A549 (cell line): ENCODE results near the gene TRABD.

ENCODE experiments used
- BHLHE40 ChIP-seq: IDR thresholded peaks from 2 replicates; pipeline ENCODE4 v1.6.1; 2012; ENCODE audit warnings: low read depth, low read length, inconsistent platforms
- CEBPB ChIP-seq, 2 experiments: fragments of >200 bp in 1 of 2; sonication (Bioruptor Twin) in 1 of 2; formaldehyde crosslinking in 1 of 2; IDR thresholded peaks; 2 replicates each; pipeline ENCODE4 v1.6.1; 2012 to 2016
- CHD2 ChIP-seq: fragments of 150-350 bp; IDR thresholded peaks from 2 replicates; pipeline ENCODE4 v1.6.1; 2014; ENCODE audit warnings: low read length; ENCODE audit not compliant: partially characterized antibody
- EP300 ChIP-seq, 2 experiments: fragments of >200 bp; sonication (Bioruptor Twin); formaldehyde crosslinking; IDR thresholded peaks; 2 replicates in 1 of 2; 3 replicates in 1 of 2; pipeline ENCODE4 v1.6.1; 2016 to 2017
- FOSL2 ChIP-seq, 2 experiments: fragments of 450-650 bp in 1 of 2; fragments of >200 bp in 1 of 2; sonication (Bioruptor Twin) in 1 of 2; formaldehyde crosslinking; IDR thresholded peaks; 2 replicates each; pipeline versions ENCODE4 v1.5.0 to v1.6.1; 2016 to 2020; ENCODE audit warnings: mild to moderate bottlenecking in 1 of 2, moderate library complexity in 1 of 2
- HDAC2 ChIP-seq: fragments of 200-600 bp; sonication (generic); IDR thresholded peaks from 2 replicates; pipeline ENCODE4 v1.6.1; 2016
- HEYL ChIP-seq: fragments of 250-450 bp; sonication (Bioruptor Pico); IDR thresholded peaks from 2 replicates; pipeline ENCODE4 v1.8.0; 2021; ENCODE audit warnings: mild to moderate bottlenecking, moderate library complexity
- KDM1A ChIP-seq: fragments of 200-600 bp; sonication (generic); IDR thresholded peaks from 2 replicates; pipeline ENCODE4 v1.6.1; 2016; ENCODE audit warnings: low read depth, mild to moderate bottlenecking
- POLR2A ChIP-seq: IDR thresholded peaks from 2 replicates; pipeline ENCODE4 v1.6.1; 2012; ENCODE audit warnings: mild to moderate bottlenecking, low read length
- POLR2AphosphoS2 ChIP-seq: conservative IDR thresholded peaks from 2 replicates; pipeline ENCODE4 v1.6.1; 2012; ENCODE audit warnings: low read length, improper control_type of control experiment, inconsistent platforms
- USF2 ChIP-seq: fragments of 450-650 bp; IDR thresholded peaks from 2 replicates; pipeline ENCODE4 v1.6.1; 2014; ENCODE audit warnings: antibody characterized with exemption
- TF ChIP-seq, protein P1 (sequence below): fragments of >200 bp; sonication (Bioruptor Twin); formaldehyde crosslinking; IDR thresholded peaks from 3 replicates; pipeline ENCODE4 v1.5.1; 2016
- TF ChIP-seq, protein P2 (sequence below): IDR thresholded peaks from 2 replicates; pipeline ENCODE4 v1.6.1; 2012

DNA sequence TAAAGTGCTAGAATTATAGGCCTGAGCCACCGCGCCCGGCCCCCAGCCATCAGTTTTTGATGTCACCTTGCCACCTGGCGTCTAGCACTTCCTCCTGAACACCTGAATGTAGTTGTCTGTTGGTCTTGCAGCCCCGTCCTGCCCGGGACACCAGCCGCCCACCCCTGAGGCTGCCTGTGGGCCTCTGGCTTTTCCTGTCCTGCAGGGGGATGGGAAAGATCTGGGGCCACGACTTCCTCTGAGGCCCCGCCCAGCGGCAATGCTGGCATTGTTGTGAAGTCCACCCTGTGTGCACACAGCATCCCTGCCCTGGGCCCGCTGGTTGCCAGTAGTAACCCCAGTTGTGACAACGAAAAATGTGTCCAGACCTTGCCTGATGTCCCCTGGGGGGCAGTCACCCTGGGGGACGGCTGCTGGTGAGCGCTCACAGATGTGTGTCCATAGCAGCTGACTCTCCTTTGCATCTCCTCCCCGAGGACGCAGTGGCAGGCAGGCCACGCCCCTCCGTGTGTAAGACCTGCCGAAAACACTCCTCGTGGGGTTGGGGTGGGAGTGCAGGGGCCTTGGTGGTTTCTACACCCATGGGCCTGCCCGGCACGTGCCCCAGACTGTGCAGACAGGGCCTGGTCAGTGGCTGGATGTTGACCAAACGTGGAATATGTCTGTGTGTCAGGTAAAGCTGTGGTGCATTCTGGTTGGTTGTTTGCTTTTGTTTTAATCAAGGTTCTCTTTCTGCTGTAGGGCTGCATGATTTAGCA lies 21.8 kb downstream of the TRABD start:
- TF ChIP-seq HDAC2 (no peak), BHLHE40 (no peak), FOSL2 (IDR thresholded peaks at IDR 0.05) (no peak), FOSL2 (CRISPR knock-in tag; IDR thresholded peaks at IDR 0.05) (no peak), USF2 (no peak), EP300 (IDR thresholded peaks at IDR 0.05) (no peak), CHD2 (no peak), HEYL (CRISPR knock-in tag) (no peak), POLR2A (no peak), POLR2AphosphoS2 (no peak), KDM1A (no peak), CEBPB (IDR thresholded peaks at IDR 0.05) (no peak)
- TF ChIP-seq, protein P1, sequence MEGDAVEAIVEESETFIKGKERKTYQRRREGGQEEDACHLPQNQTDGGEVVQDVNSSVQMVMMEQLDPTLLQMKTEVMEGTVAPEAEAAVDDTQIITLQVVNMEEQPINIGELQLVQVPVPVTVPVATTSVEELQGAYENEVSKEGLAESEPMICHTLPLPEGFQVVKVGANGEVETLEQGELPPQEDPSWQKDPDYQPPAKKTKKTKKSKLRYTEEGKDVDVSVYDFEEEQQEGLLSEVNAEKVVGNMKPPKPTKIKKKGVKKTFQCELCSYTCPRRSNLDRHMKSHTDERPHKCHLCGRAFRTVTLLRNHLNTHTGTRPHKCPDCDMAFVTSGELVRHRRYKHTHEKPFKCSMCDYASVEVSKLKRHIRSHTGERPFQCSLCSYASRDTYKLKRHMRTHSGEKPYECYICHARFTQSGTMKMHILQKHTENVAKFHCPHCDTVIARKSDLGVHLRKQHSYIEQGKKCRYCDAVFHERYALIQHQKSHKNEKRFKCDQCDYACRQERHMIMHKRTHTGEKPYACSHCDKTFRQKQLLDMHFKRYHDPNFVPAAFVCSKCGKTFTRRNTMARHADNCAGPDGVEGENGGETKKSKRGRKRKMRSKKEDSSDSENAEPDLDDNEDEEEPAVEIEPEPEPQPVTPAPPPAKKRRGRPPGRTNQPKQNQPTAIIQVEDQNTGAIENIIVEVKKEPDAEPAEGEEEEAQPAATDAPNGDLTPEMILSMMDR, result no peak
- TF ChIP-seq, protein P2, sequence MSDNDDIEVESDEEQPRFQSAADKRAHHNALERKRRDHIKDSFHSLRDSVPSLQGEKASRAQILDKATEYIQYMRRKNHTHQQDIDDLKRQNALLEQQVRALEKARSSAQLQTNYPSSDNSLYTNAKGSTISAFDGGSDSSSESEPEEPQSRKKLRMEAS, result no peak
